HepG2 (cell line): ENCODE measurements around the gene AP3D1. TPM values are rescaled to one million over a fixed set of nuclear protein-coding genes. Genes with fewer than 3 reads are reported as not detected.

Experiments used
- ATAC-seq: fragments of 200-7000 bp; cut with Tn5 transposase; 3 replicates; pipeline ENCODE4 v1.9.1; 2020; ENCODE audit warnings: mild to moderate bottlenecking, moderate library complexity
- BruUV-seq: library from RNA; stranded (reverse); fragments of 400-500 nt; replicated peaks from 2 replicates; lab custom pipeline; 2021; lab: Mats Ljungman, UMichigan
- CTCF ChIA-PET: fragments of 300-600 bp; formaldehyde crosslinking; extraction: SDS; loops from one replicate; lab custom pipeline; 2021; ENCODE audit warnings: low total read pairs, inconsistent platforms, low intra/inter-chr PET ratio; lab: Yijun Ruan, JAX
- POLR2A ChIA-PET: fragments of 350-600 bp; sonication (Branson Sonifier 250); formaldehyde crosslinking; loops from one replicate; lab custom pipeline; 2020; ENCODE audit warnings: antibody characterized with exemption, inconsistent platforms; lab: Yijun Ruan, JAX
- DNase-seq: peaks from one replicate; pipeline ENCODE4 v3.0.0-alpha.2; 2015; ENCODE audit warnings: low spot score
- FAIRE-seq: peaks from 3 replicates; lab custom pipeline; 2011; peaks lifted over from hg19 to GRCh38; lab: Jason Lieb, UNC
- H2AFZ ChIP-seq: one replicate; pipeline ENCODE4 v1.6.1; 2011; ENCODE audit warnings: low read length, inconsistent platforms
- H3K27ac ChIP-seq: fragments of 300-600 bp; 3 replicates; pipeline ENCODE4 v1.8.0; 2011; ENCODE audit warnings: mixed run types, mild to moderate bottlenecking, mixed read lengths, low read length, inconsistent platforms; ENCODE audit not compliant: insufficient read depth; ENCODE audit errors: extremely low read length
- H3K27me3 ChIP-seq, 2 experiments: fragments of 200-600 bp in 1 of 2; 2 replicates in 1 of 2; 3 replicates in 1 of 2; pipeline versions ENCODE4 v1.6.0 to v1.8.0; 2011; ENCODE audit warnings: low read length in 2 of 2, mild to moderate bottlenecking in 2 of 2, moderate library complexity in 2 of 2, inconsistent platforms in 1 of 2; ENCODE audit not compliant: insufficient read depth in 2 of 2, control insufficient read depth in 1 of 2
- H3K36me3 ChIP-seq, 2 experiments: fragments of 200-600 bp in 1 of 2; replicated peaks in 1 of 2; 2 replicates in 1 of 2; 3 replicates in 1 of 2; pipeline versions ENCODE4 v1.5.1 to v1.8.0; 2011; ENCODE audit warnings: low read length in 2 of 2, inconsistent platforms in 1 of 2; ENCODE audit not compliant: insufficient read depth in 2 of 2, control insufficient read depth in 1 of 2
- H3K4me1 ChIP-seq: 2 replicates; pipeline ENCODE4 v1.5.1; 2012; ENCODE audit warnings: low read length, inconsistent platforms; ENCODE audit not compliant: insufficient read depth
- H3K4me2 ChIP-seq: 2 replicates; pipeline ENCODE4 v1.6.0; 2011; ENCODE audit warnings: low read depth, low read length, inconsistent platforms
- H3K4me3 ChIP-seq, 3 experiments: fragments of 200-600 bp in 1 of 3; sonication (generic), shearing (Covaris generic) in 1 of 3; replicated peaks in 1 of 3; 2 replicates each; pipeline ENCODE4 v1.5.1; 2011 to 2016; ENCODE audit warnings: low read length in 3 of 3, inconsistent platforms in 2 of 3, low read depth in 2 of 3, mild to moderate bottlenecking in 2 of 3, control low read depth in 1 of 3, mixed read lengths in 1 of 3; ENCODE audit not compliant: insufficient read depth in 1 of 3
- H3K79me2 ChIP-seq: one replicate; pipeline ENCODE4 v1.6.1; 2011; ENCODE audit warnings: low read length, inconsistent platforms; ENCODE audit not compliant: insufficient read depth
- H3K9ac ChIP-seq: 2 replicates; pipeline ENCODE4 v1.6.0; 2011; ENCODE audit warnings: mild to moderate bottlenecking, low read depth, low read length, inconsistent platforms; ENCODE audit not compliant: insufficient read depth
- H3K9me3 ChIP-seq: 2 replicates; pipeline ENCODE4 v1.5.1; 2012; ENCODE audit warnings: mild to moderate bottlenecking, low read length
- H4K20me1 ChIP-seq: 2 replicates; pipeline ENCODE4 v1.6.0; 2011; ENCODE audit warnings: inconsistent platforms, mild to moderate bottlenecking, low read length, moderate library complexity; ENCODE audit not compliant: insufficient read depth
- AGO2 ChIP-seq: fragments of 200-400 bp; formaldehyde crosslinking; optimal IDR thresholded peaks from 2 replicates; pipeline ENCODE3; 2017; ENCODE audit warnings: mild to moderate bottlenecking, low read depth, low read length, moderate library complexity
- PRPF4 ChIP-seq: fragments of 200-400 bp; formaldehyde crosslinking; IDR thresholded peaks from 2 replicates; pipeline ENCODE4 v1.6.1; 2016; ENCODE audit warnings: low read length, low read depth; ENCODE audit not compliant: poor library complexity, severe bottlenecking
- RBM22 ChIP-seq: fragments of 200-400 bp; formaldehyde crosslinking; optimal IDR thresholded peaks from 2 replicates; pipeline ENCODE3; 2017; ENCODE audit warnings: mild to moderate bottlenecking, low read length, moderate library complexity
- ZNF510 ChIP-seq: sonication (generic); formaldehyde crosslinking; IDR thresholded peaks from 2 replicates; pipeline ENCODE4 v1.4.0; 2020; ENCODE audit warnings: low read depth, mild to moderate bottlenecking, missing genetic modification reagents
- WGBS: methylation state at CpG from one replicate; pipeline ENCODE4 v1.1.6; 2017; ENCODE audit warnings: low lambda C conversion rate; 5-methylcytosine and 5-hydroxymethylcytosine counted together
- in situ Hi-C: cut with HindIII; loops from 2 replicates; pipeline ENCODE4 v1.10.0; 2017; ENCODE audit warnings: low pct_unique_long_range_greater_than_20kb; ENCODE audit not compliant: extremely low pct_ligation_motif_present
- intact Hi-C: fragments of 100-400 bp; cut with micrococcal nuclease; formaldehyde crosslinking; loops from one replicate; pipeline ENCODE4 v1.10.0; 2022; ENCODE audit not compliant: unreplicated experiment
- polyA plus RNA-seq, 8 experiments: library from polyadenylated mRNA; depleted of rRNA in 3 of 8; stranded (reverse) in 7 of 8; unstranded in 1 of 8; fragments of >200 nt; fragmentation: Illumina TruSeq in 4 of 8; extraction: Trizol in 4 of 8; gene quantifications; 2 replicates each; pipeline versions ENCODE4 v1.2.1 to v1.2.3, GENCODE V29; 2011 to 2016; ENCODE audit warnings: low read depth in 4 of 8, missing spikeins in 1 of 8, mixed read lengths in 1 of 8; ENCODE audit not compliant: insufficient read depth in 1 of 8
- total RNA-seq, 5 experiments: library from RNA; depleted of rRNA; stranded (reverse); fragments of >200 nt; fragmentation: Illumina TruSeq; extraction: Trizol; gene quantifications; 2 replicates each; pipeline ENCODE4 v1.2.3, GENCODE V29; 2016; ENCODE audit warnings: low read depth in 1 of 5

Gene AP3D1
- total and polyA plus RNA-seq, 2 of the 13 experiments (the other 11 are each of a cell fraction or from before 2014, with no cell fraction given) = 68.0 to 82.6 TPM

DNA sequence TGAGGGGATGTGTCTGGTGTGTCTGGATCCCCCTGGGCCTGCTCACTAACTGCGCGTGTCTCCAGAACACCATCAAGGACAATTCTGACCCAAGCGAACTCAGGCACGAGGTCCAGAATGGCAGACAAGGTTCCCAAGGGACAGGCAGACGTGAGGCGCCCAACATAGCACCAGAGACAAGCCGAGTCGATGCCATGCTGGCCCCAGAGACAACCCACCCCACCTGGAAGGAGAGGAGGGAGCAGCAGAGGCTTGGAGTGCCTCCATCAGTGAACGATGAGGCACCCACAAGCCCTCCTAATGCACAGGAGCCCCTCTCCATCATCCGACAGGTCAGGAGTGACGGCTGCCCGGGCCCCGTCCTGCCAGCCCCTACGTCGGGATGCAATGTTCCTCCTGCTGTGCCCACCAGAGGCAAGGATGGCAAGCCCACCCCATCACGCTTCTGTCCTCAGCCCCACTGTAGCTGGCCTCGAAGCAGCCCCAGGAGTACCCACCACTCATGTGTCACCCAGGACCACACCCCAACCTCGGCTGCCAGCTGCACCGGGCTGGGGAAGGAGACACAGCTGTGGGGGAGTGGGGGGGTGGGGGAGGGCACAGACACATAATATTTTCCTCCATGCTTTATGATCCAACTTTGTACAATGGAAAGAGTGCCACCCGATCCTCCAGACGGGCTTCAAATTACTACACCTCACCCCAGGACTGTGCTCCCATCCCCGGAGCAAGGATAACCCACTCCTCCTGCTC, 11.8 kb downstream of the AP3D1 start:
- DNase-seq (no peak), ATAC-seq (no peak), FAIRE-seq (no peak)
- Histone ChIP-seq H3K79me2 (peaks cover 46% of the 10 kb centered on the region), H3K27ac (no peak overlapping the region), H3K9me3 (no peaks in the 10 kb centered on the region), H3K4me2 (no peak overlapping the region), H3K9ac (no peak overlapping the region), H3K36me3 (peaks cover 16 to 39% of the 10 kb centered on the region in 2 experiments), H3K4me1 (no peaks in the 10 kb centered on the region), H3K4me3 (no peak overlapping the region), H3K27me3 (no peaks in the 10 kb centered on the region), H2AFZ (no peak overlapping the region), H4K20me1 (peaks cover 8% of the 10 kb centered on the region)
- POLR2A ChIA-PET = no interaction called here
- TF ChIP-seq AGO2 (peak; percentile 54), RBM22 (peak; percentile 84), PRPF4 (no peak)
- CTCF ChIA-PET = no interaction called here
- WGBS = 97% methylated on average over 10 of the region's 22 CpGs
- no TSS peak for BruUV-seq
- in situ Hi-C loops (no loop called here), intact Hi-C loops (no loop called here)

DNA sequence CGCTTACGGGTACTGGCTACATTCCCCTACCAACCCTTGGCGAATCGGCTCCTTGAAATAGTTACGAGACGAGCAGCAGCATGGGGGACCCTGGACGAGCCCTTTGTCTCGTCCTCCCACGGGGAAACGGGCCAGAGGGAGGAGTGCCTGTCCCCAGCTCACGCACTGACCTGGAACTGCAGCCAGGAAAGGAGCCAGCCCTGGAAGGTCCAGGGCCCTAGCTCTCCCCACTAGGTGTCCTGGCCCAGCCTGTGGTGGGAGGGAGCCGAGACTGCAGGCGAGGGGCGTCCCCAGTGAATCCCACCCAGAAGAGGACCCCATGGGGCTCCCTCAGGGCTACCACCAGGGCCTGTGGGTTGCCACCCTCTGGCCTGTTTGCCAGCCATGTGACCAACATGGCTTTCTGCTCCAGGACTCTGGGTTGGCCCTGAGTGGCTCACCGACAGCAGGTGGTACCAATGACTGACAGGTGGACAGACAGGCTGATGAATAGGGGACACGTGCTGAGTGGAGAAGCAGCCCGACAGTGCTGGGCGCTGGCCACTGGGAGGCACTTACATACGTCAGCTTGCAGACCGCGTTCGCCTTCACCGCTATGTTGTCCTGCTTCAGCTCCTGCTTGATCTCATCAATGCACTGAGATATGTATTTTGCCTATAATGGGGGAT, 13.2 kb downstream of the AP3D1 start:
- Histone ChIP-seq H3K4me3 (no peak overlapping the region), H3K27me3 (no peaks in the 10 kb centered on the region), H4K20me1 (peaks cover 4% of the 10 kb centered on the region), H3K9ac (no peak overlapping the region), H3K27ac (no peak overlapping the region), H3K36me3 (peaks cover 15 to 41% of the 10 kb centered on the region in 2 experiments), H3K4me1 (no peaks in the 10 kb centered on the region), H3K79me2 (peaks cover 36% of the 10 kb centered on the region), H3K9me3 (no peaks in the 10 kb centered on the region), H3K4me2 (no peak overlapping the region), H2AFZ (no peak overlapping the region)
- ChIA-PET POLR2A (interaction anchor here (0.6 to 1.3 kb wide), 2 partner anchors 14 to 28 kb away, joined by 3 to 5 read pairs; partner anchors contain the start of gene AP3D1), CTCF (interaction anchor here (0.6 kb wide), 1 partner anchor 602 kb away, joined by 3 read pairs; no protein-coding TSS in a partner anchor)
- in situ Hi-C loops = no loop called here
- intact Hi-C loops = no loop called here
- DNase-seq (no peak), FAIRE-seq (no peak), ATAC-seq (no peak)
- TF ChIP-seq ZNF510 (CRISPR knock-in tag) (no peak), AGO2 (peak; percentile 68)
- 96% methylated on average over 20 of the region's 23 CpGs for WGBS
- BruUV-seq = no TSS peak
